ENCODE measurements around the gene ENPP3. TPM values are rescaled to one million over a fixed set of nuclear protein-coding genes. Genes with fewer than 3 reads are reported as not detected.

The ENPP3 gene
- total and polyA plus RNA-seq, 9 of the 15 experiments (the other 6 are each of a cell fraction or from before 2014, with no cell fraction given) = 14.0 to 32.8 (median 21.6) TPM

GRCh38 chr6:131729550-131729949, 92.4 kb downstream of the ENPP3 start:
- Histone ChIP-seq H4K20me1 (replicated peaks; ENCODE audit: control insufficient read depth, insufficient read depth, low read length) (no peaks in the 10 kb centered on the region), H3K9me1 (ENCODE audit: control insufficient read depth, insufficient read depth, low read length) (no peaks in the 10 kb centered on the region), H3K4me3 (no peak overlapping the region), H3K9ac (ENCODE audit: insufficient read depth in 1 of 2, low read depth in 2 of 2, low read length in 2 of 2) (no peak overlapping the region), H3K27me3 (ENCODE audit: control insufficient read depth in 2 of 2, insufficient read depth in 2 of 2, low read length in 2 of 2) (no peaks in the 10 kb centered on the region), H3K4me1 (replicated peaks in 1 of 2; ENCODE audit: control insufficient read depth in 2 of 2, insufficient read depth in 2 of 2, low read length in 2 of 2) (no peaks in the 10 kb centered on the region), H3K36me3 (ENCODE audit: control insufficient read depth, insufficient read depth, low read length) (peaks cover 25% of the 10 kb centered on the region; the same call in 1 of the 3 replicates), H3K9me3 (replicated peaks; ENCODE audit: control insufficient read depth, insufficient read depth, low read depth, low read length) (no peaks in the 10 kb centered on the region), H3K79me2 (ENCODE audit: control insufficient read depth, insufficient read depth, low read length) (no peaks in the 10 kb centered on the region), H3K4me2 (ENCODE audit: insufficient read depth, low read length) (no peak overlapping the region), H3K27ac (ENCODE audit: extremely low read depth, low read depth, low read length) (no peak overlapping the region), H2AFZ (ENCODE audit: low read depth, low read length) (no peak overlapping the region)
- intact Hi-C loops (cut with micrococcal nuclease) = no loop called here
- 55% methylated on average over 4 of the region's 4 CpGs for WGBS (ENCODE audit: insufficient coverage, low coverage, missing lambda C conversion rate)
- CTCF ChIA-PET (ENCODE audit: low intra/inter-chr PET ratio) = no interaction called here
- POLR2A ChIA-PET = interaction anchor here (0.8 to 2.6 kb wide), 2 partner anchors 10 to 13 kb away, joined by 3 to 7 read pairs; no protein-coding TSS in a partner anchor
- no peak for FAIRE-seq
- ATAC-seq = no peak
- in situ Hi-C loops (cut with MboI) = no loop called here
- DNase-seq (ENCODE audit: extremely low read depth in 1 of 4, low spot score in 3 of 4) = no peak
- BruUV-seq (replicated peaks) = no TSS peak
- TF ChIP-seq, protein P1, sequence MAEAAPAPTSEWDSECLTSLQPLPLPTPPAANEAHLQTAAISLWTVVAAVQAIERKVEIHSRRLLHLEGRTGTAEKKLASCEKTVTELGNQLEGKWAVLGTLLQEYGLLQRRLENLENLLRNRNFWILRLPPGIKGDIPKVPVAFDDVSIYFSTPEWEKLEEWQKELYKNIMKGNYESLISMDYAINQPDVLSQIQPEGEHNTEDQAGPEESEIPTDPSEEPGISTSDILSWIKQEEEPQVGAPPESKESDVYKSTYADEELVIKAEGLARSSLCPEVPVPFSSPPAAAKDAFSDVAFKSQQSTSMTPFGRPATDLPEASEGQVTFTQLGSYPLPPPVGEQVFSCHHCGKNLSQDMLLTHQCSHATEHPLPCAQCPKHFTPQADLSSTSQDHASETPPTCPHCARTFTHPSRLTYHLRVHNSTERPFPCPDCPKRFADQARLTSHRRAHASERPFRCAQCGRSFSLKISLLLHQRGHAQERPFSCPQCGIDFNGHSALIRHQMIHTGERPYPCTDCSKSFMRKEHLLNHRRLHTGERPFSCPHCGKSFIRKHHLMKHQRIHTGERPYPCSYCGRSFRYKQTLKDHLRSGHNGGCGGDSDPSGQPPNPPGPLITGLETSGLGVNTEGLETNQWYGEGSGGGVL (CRISPR knock-in tag; IDR thresholded peaks at IDR 0.05) = no peak
- TF ChIP-seq NUFIP1 (IDR thresholded peaks at IDR 0.05; ENCODE audit: partially characterized antibody) = no peak
- no peak for TF ChIP-seq ETV6 (IDR thresholded peaks at IDR 0.05; ENCODE audit: borderline replicate concordance in 1 of 2, low read depth in 2 of 2, low read length in 1 of 2)
- no peak for TF ChIP-seq ETV6 (CRISPR knock-in tag; IDR thresholded peaks at IDR 0.05; ENCODE audit: borderline replicate concordance)
- no peak for TF ChIP-seq KHSRP (IDR thresholded peaks at IDR 0.05)
- TF ChIP-seq ZNF347 (CRISPR knock-in tag; IDR thresholded peaks at IDR 0.05; ENCODE audit: low read depth) = no peak
- no peak for TF ChIP-seq FOXK2 (conservative IDR thresholded peaks at IDR 0.05 in 1 of 2, IDR thresholded peaks at IDR 0.05 in 1 of 2; ENCODE audit: low read depth in 2 of 2)
- TF ChIP-seq MCM5 (IDR thresholded peaks at IDR 0.05; ENCODE audit: low read depth) = no peak
- TF ChIP-seq ZNF444 (CRISPR knock-in tag; IDR thresholded peaks at IDR 0.05) = no peak
- TF ChIP-seq PRDM10 (IDR thresholded peaks at IDR 0.05; ENCODE audit: partially characterized antibody) = no peak
- TF ChIP-seq, protein P2, sequence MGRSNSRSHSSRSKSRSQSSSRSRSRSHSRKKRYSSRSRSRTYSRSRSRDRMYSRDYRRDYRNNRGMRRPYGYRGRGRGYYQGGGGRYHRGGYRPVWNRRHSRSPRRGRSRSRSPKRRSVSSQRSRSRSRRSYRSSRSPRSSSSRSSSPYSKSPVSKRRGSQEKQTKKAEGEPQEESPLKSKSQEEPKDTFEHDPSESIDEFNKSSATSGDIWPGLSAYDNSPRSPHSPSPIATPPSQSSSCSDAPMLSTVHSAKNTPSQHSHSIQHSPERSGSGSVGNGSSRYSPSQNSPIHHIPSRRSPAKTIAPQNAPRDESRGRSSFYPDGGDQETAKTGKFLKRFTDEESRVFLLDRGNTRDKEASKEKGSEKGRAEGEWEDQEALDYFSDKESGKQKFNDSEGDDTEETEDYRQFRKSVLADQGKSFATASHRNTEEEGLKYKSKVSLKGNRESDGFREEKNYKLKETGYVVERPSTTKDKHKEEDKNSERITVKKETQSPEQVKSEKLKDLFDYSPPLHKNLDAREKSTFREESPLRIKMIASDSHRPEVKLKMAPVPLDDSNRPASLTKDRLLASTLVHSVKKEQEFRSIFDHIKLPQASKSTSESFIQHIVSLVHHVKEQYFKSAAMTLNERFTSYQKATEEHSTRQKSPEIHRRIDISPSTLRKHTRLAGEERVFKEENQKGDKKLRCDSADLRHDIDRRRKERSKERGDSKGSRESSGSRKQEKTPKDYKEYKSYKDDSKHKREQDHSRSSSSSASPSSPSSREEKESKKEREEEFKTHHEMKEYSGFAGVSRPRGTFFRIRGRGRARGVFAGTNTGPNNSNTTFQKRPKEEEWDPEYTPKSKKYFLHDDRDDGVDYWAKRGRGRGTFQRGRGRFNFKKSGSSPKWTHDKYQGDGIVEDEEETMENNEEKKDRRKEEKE (IDR thresholded peaks at IDR 0.05; ENCODE audit: borderline replicate concordance in 1 of 2, control insufficient read depth in 1 of 2, low read depth in 2 of 2, low read length in 1 of 2) = no peak
- no peak for TF ChIP-seq ZNF124 (CRISPR knock-in tag; IDR thresholded peaks at IDR 0.05)
- no peak for TF ChIP-seq DPF2 (IDR thresholded peaks at IDR 0.05)
- TF ChIP-seq ZKSCAN3 (CRISPR knock-in tag; IDR thresholded peaks at IDR 0.05) = no peak
- TF ChIP-seq ASH1L (IDR thresholded peaks at IDR 0.05; ENCODE audit: borderline replicate concordance, low read depth, partially characterized antibody) = no peak
